ENCODE results near the gene WDR19.
A peak's percentile ranks its signal among the peaks of the same experiment; 100 is the strongest.
"Not testable (repeated sequence)": the region's sequence is repeated elsewhere in the genome, so short reads cannot be mapped to it uniquely, and the experiment has no call there.

Gene WDR19

GRCh38 chr4:39181905-39182638 is at the start of gene WDR19:
Gene WDR19, plus strand, starts transcription at chr4:39182529. Its CDS starts 29 bp downstream, at chr4:39182558.
- peak; percentile 97 for DNase-seq (ENCODE audit: low spot score)

- DNase-seq (ENCODE audit: low spot score) = no peak
These were observed 48.7 kb upstream of the WDR19 start for GRCh38 chr4:39133623-39134022.

GRCh38 chr4:39134683-39135306 is 47.5 kb upstream of the WDR19 start:
- DNase-seq (ENCODE audit: low spot score) = no peak

GRCh38 chr4:39138227-39138626 is 44.1 kb upstream of the WDR19 start:
- not testable (repeated sequence) for DNase-seq (ENCODE audit: low spot score)

- no peak for DNase-seq (ENCODE audit: low spot score)
These were observed 36.1 kb upstream of the WDR19 start for GRCh38 chr4:39146211-39146610.

- no peak for DNase-seq (ENCODE audit: low spot score)
These were observed 28.3 kb upstream of the WDR19 start for GRCh38 chr4:39154009-39154408.

- DNase-seq (ENCODE audit: low spot score) = no peak
These were observed 24.8 kb upstream of the WDR19 start for GRCh38 chr4:39157520-39157919.

GRCh38 chr4:39166177-39166576 is 16.2 kb upstream of the WDR19 start:
- no peak for DNase-seq (ENCODE audit: low spot score)

GRCh38 chr4:39166669-39167068 is 15.7 kb upstream of the WDR19 start:
- no peak for DNase-seq (ENCODE audit: low spot score)

- no peak for DNase-seq (ENCODE audit: low spot score)
These were observed 12.9 kb upstream of the WDR19 start for GRCh38 chr4:39169426-39169825.

GRCh38 chr4:39170301-39170700 is 12.0 kb upstream of the WDR19 start:
- no peak for DNase-seq (ENCODE audit: low spot score)

- DNase-seq (ENCODE audit: low spot score) = no peak
These were observed 3.6 kb upstream of the WDR19 start for GRCh38 chr4:39178706-39179105.

GRCh38 chr4:39179681-39180080 is 2.6 kb upstream of the WDR19 start:
- no peak for DNase-seq (ENCODE audit: low spot score)

- not testable (repeated sequence) for DNase-seq (ENCODE audit: low spot score)
These were observed 1.7 kb upstream of the WDR19 start for GRCh38 chr4:39180629-39181028.

GRCh38 chr4:39181520-39181904 is 817 bp upstream of the WDR19 start:
- DNase-seq (ENCODE audit: low spot score) = no peak

GRCh38 chr4:39201963-39202362 is 19.6 kb downstream of the WDR19 start:
- no peak for DNase-seq (ENCODE audit: low spot score)

GRCh38 chr4:39204543-39204942 is 22.2 kb downstream of the WDR19 start:
- no peak for DNase-seq (ENCODE audit: low spot score)

- DNase-seq (ENCODE audit: low spot score) = no peak
These were observed 22.7 kb downstream of the WDR19 start for GRCh38 chr4:39205000-39205399.

GRCh38 chr4:39205476-39205875 is 23.1 kb downstream of the WDR19 start:
- DNase-seq (ENCODE audit: low spot score) = no peak

GRCh38 chr4:39227906-39228305 is 45.6 kb downstream of the WDR19 start:
- DNase-seq (ENCODE audit: low spot score) = no peak

GRCh38 chr4:39228377-39228776 is 46.0 kb downstream of the WDR19 start:
- DNase-seq (ENCODE audit: low spot score) = no peak

GRCh38 chr4:39230462-39230861 is 48.1 kb downstream of the WDR19 start:
- no peak for DNase-seq (ENCODE audit: low spot score)

GRCh38 chr4:39231660-39232059 is 49.3 kb downstream of the WDR19 start:
- DNase-seq (ENCODE audit: low spot score) = no peak

- DNase-seq (ENCODE audit: low spot score) = no peak
These were observed 49.8 kb downstream of the WDR19 start for GRCh38 chr4:39232100-39232499.
